AG04449 (cell line): Measurements from ENCODE around the gene HDGFL3.
"Not testable (repeated sequence)": the region's sequence is repeated elsewhere in the genome, so short reads cannot be mapped to it uniquely, and the experiment has no call there.

ENCODE experiments used
- CTCF ChIA-PET: fragments of 350-600 bp; formaldehyde crosslinking; extraction: SDS; loops from one replicate; lab custom pipeline; 2021; ENCODE audit warnings: antibody characterized with exemption; lab: Yijun Ruan, JAX
- POLR2A ChIA-PET: fragments of 400-600, 350-600 bp; formaldehyde crosslinking; extraction: SDS; loops from one replicate; lab custom pipeline; 2020; ENCODE audit warnings: antibody characterized with exemption, inconsistent platforms; lab: Yijun Ruan, JAX
- DNase-seq: peaks from one replicate; pipeline ENCODE4 v3.0.0-alpha.2; 2010; ENCODE audit warnings: low read depth, low spot score
- H3K4me3 ChIP-seq: 2 replicates; pipeline ENCODE4 v1.5.1; 2011; ENCODE audit warnings: low read depth, mild to moderate bottlenecking, control low read depth, low read length
- TF ChIP-seq, protein P1 (sequence below): IDR thresholded peaks from one replicate; pipeline ENCODE4 v1.5.1; 2011; ENCODE audit warnings: mild to moderate bottlenecking, moderate library complexity, low read length, control low read depth, inconsistent platforms; ENCODE audit not compliant: insufficient read depth; ENCODE audit errors: missing control alignments

The HDGFL3 gene

DNA sequence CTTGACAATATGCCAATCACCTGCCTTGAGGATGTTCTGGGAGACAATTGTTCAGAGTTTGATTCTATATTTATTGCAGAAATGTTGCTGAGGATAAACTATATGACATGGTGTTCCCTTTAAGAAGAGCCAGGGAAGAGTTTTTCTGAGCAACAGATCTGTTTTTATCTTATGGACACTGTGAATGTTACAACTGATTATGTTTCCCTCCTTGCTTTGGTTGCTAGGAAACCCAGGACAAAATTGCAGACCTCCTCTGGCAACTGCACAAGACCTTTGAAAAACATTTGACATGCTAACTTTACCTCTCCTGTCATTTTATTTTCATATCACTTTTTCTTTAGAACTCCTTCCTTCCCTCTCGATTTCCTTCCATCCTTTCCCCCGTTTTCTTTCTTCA, 108.3 kb downstream of the HDGFL3 start:
- POLR2A ChIA-PET, result no interaction called here
- no peak for DNase-seq
- CTCF ChIA-PET, result no interaction called here
- TF ChIP-seq, protein P1, sequence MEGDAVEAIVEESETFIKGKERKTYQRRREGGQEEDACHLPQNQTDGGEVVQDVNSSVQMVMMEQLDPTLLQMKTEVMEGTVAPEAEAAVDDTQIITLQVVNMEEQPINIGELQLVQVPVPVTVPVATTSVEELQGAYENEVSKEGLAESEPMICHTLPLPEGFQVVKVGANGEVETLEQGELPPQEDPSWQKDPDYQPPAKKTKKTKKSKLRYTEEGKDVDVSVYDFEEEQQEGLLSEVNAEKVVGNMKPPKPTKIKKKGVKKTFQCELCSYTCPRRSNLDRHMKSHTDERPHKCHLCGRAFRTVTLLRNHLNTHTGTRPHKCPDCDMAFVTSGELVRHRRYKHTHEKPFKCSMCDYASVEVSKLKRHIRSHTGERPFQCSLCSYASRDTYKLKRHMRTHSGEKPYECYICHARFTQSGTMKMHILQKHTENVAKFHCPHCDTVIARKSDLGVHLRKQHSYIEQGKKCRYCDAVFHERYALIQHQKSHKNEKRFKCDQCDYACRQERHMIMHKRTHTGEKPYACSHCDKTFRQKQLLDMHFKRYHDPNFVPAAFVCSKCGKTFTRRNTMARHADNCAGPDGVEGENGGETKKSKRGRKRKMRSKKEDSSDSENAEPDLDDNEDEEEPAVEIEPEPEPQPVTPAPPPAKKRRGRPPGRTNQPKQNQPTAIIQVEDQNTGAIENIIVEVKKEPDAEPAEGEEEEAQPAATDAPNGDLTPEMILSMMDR, result no peak
- H3K4me3 ChIP-seq, result no peak overlapping the region

DNA sequence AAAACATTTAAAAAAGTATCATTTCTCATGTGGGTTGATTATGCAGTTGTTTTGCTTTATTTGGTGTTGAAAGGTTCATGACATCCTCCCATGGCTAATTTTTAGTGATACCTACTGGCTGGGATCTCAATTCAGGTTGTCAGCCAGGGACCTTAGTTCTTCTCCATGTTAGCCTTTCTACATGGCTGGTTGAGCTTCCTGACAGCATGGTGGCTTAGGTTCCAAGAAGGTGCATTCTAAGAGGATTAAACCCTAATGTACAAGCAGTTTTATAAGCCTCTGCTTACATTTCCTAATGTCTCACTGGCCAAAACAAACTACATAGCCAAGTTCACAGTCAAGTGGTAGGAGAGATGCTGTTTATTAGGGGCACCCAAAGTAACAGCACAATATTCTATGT, 109.5 kb downstream of the HDGFL3 start:
- TF ChIP-seq, protein P1, result no peak
- ChIA-PET CTCF (no interaction called here), POLR2A (no interaction called here)
- DNase-seq, result no peak
- H3K4me3 ChIP-seq, result no peak overlapping the region

DNA sequence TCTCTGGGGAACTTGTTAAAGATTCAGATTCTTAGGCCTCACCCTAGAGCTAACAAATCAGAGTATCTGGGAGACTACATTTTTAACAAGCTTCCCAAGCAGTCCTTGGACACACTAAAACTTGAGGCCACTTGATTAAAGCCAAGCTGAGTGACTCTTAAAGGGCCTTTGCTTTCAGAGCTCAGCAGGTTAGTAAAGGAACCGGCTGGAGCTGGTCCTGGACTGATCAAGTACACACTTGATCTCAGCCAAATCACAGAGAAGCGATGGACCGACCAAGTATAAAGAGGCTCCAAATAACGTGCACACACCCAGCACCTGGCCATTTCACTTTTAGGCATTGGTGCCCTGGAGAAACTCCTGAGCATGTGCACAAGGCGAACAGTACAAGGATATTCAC, 113.0 kb downstream of the HDGFL3 start:
- H3K4me3 ChIP-seq, result no peak overlapping the region
- TF ChIP-seq, protein P1, result no peak
- no peak for DNase-seq
- ChIA-PET CTCF (no interaction called here), POLR2A (no interaction called here)

DNA sequence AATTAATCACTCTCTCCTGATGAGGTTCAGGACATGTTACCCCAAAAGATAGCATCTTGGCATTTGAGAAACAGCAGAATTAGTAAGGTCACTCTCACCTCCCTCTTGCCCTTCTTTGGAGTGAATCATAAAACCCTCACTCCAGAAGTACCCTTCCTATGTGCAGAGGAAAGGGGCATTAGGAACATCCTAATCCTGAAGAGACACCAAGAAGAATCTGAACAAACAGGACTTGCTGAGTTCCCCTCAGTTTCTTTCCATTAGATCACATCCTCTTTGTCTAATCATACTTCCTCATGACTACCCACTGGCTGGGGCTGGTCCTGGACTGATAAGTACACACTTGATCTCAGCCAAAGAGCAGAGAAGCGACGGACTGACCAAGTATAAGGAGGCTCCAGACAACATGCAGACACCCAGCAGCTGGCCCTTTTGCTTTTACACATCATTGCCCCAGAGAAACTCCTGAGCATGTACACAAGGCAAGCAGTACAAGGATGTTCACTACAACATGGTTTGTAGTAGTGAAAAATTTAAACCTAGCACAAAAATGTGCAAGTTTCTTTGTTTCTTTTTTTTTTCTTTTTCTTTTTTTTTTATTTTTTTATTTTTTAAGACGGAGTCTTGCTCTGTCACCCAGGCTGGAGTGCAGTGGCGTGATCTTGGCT, 115.2 kb downstream of the HDGFL3 start:
- TF ChIP-seq, protein P1, result no peak
- no peak for DNase-seq
- CTCF ChIA-PET, result no interaction called here
- H3K4me3 ChIP-seq, result no peak overlapping the region
- POLR2A ChIA-PET, result no interaction called here

DNA sequence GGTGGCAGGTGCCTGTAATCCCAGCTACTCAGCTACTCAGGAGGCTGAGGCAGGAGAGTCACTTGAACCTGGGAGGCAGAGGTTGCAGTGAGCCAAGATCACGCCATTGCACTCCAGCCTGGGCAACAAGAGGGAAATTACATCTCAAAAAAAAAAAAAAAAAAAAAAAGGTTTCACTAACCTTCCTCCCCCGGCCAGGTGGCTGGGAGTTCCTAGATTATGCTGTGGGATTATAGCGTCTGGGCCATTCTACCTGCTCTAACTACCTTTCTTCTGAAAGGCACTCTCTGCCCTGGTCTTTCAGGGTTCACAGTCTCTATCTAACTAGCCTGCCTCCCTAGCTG, 115.7 kb downstream of the HDGFL3 start:
- POLR2A ChIA-PET, H3K4me3 ChIP-seq, CTCF ChIA-PET, DNase-seq: not testable (repeated sequence)

DNA sequence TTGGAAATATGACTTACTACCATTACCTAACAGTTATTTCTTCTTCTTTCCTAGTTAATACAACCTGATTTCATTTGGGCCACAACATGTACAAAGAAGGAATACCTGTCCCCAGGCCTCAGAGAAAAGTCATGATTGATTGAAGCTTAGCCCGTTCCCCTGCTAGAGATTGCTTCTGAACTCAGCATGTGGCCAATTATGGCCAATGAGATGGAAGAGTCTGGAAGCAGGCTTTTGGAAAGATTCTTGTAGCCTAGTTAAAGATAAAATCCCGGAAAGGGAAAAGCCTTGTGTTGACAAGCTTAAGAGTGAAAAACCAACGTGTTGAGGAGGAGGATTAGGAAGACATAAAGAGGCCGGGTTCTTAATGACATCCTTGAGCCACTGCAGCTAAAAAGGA, 117.2 kb downstream of the HDGFL3 start:
- H3K4me3 ChIP-seq, result no peak overlapping the region
- TF ChIP-seq, protein P1, result no peak
- no peak for DNase-seq
- CTCF ChIA-PET, result no interaction called here
- POLR2A ChIA-PET, result no interaction called here

DNA sequence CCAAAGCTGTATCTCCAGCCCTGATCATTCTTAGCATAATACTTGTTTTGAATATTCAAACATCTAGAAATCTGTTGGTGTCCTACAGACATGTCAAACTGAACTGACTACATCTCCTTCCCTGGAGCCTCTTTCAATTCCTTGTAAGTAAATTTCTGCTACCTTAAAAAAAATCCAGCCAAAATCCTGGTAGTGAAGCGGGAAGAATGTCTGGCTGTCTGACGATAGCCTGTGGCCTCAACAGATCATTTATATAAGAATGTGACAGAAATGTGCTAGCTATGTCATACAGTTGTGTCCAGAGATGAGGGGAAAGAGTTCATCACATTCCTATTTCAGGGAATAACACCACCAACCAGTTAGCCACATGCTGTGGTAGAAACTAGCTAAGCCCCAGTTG, 118.7 kb downstream of the HDGFL3 start:
- ChIA-PET CTCF (no interaction called here), POLR2A (no interaction called here)
- TF ChIP-seq, protein P1, result no peak

More for the DNA sequence above, 118.7 kb downstream of the HDGFL3 start:
- no peak for DNase-seq
- H3K4me3 ChIP-seq, result no peak overlapping the region
